IMR-90 (cell line): ENCODE measurements around the gene MLLT3.

Experiments used
- CEBPB ChIP-seq: IDR thresholded peaks from 2 replicates; pipeline ENCODE4 v1.6.1; 2012; ENCODE audit warnings: low read depth, low read length, improper control_type of control experiment
- CTCF ChIP-seq: conservative IDR thresholded peaks from 2 replicates; pipeline ENCODE4 v1.5.1; 2012; ENCODE audit warnings: mild to moderate bottlenecking, low read depth, low read length, improper control_type of control experiment
- POLR2A ChIP-seq: IDR thresholded peaks from 2 replicates; pipeline ENCODE4 v1.6.1; 2012; ENCODE audit warnings: mild to moderate bottlenecking, low read depth, low read length
- USF2 ChIP-seq: fragments of 150-350 bp; IDR thresholded peaks from 2 replicates; pipeline ENCODE4 v1.6.1; 2017; ENCODE audit warnings: mild to moderate bottlenecking, antibody characterized with exemption, low read length, low read depth

GRCh38 chr9:20579524-20580314, 42.6 kb downstream of the MLLT3 start:
- TF ChIP-seq CTCF = no peak
- TF ChIP-seq USF2 = no peak
- TF ChIP-seq CEBPB = no peak
- no peak for TF ChIP-seq POLR2A
